Measurements from ENCODE around the gene COL6A1. TPM values are rescaled to one million over a fixed set of nuclear protein-coding genes. Genes with fewer than 3 reads are reported as not detected.
A peak's percentile ranks its signal among the peaks of the same experiment; 100 is the strongest.

The COL6A1 gene
- total RNA-seq, 3 donors from 2014 or later = 45.0 to 663 (median 114) TPM

DNA sequence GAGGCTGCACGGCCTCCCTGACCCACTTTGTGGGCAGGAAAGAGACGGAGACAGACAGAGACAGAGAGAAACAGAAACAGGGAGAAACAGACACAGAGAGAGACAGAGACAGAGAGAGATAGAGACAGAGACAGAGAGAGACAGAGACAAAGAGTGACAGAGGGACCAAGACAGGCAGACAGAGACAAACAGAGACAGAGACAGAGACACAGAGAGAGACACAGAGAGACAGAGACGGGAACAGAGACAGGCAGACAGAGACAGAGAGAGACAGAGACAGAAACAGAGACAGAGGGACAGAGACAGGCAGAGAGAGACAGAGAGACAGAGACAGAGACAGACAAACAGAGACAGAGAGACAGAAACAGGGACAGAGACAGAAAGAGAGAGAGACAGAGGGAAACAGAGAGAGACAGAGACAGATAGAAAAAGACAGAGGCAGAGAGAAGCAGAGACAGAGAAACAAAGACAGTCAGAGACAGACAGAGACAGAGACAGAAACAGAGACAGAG is 3.1 kb downstream of the COL6A1 start:
- intact Hi-C loops (cut with DNase I, micrococcal nuclease) = no loop called here
- H3K9me3 ChIP-seq = no peaks in the 10 kb centered on the region
- DNase-seq (no peak), ATAC-seq (no peak)
- H3K4me1 ChIP-seq (ENCODE audit: low read depth) = peaks cover 11% of the 10 kb centered on the region
- no peaks in the 10 kb centered on the region for H3K36me3 ChIP-seq (ENCODE audit: low read depth)
- TF ChIP-seq, protein P1, sequence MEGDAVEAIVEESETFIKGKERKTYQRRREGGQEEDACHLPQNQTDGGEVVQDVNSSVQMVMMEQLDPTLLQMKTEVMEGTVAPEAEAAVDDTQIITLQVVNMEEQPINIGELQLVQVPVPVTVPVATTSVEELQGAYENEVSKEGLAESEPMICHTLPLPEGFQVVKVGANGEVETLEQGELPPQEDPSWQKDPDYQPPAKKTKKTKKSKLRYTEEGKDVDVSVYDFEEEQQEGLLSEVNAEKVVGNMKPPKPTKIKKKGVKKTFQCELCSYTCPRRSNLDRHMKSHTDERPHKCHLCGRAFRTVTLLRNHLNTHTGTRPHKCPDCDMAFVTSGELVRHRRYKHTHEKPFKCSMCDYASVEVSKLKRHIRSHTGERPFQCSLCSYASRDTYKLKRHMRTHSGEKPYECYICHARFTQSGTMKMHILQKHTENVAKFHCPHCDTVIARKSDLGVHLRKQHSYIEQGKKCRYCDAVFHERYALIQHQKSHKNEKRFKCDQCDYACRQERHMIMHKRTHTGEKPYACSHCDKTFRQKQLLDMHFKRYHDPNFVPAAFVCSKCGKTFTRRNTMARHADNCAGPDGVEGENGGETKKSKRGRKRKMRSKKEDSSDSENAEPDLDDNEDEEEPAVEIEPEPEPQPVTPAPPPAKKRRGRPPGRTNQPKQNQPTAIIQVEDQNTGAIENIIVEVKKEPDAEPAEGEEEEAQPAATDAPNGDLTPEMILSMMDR (IDR thresholded peaks at IDR 0.05) = no peak
- H3K4me3 ChIP-seq = no peak overlapping the region

DNA sequence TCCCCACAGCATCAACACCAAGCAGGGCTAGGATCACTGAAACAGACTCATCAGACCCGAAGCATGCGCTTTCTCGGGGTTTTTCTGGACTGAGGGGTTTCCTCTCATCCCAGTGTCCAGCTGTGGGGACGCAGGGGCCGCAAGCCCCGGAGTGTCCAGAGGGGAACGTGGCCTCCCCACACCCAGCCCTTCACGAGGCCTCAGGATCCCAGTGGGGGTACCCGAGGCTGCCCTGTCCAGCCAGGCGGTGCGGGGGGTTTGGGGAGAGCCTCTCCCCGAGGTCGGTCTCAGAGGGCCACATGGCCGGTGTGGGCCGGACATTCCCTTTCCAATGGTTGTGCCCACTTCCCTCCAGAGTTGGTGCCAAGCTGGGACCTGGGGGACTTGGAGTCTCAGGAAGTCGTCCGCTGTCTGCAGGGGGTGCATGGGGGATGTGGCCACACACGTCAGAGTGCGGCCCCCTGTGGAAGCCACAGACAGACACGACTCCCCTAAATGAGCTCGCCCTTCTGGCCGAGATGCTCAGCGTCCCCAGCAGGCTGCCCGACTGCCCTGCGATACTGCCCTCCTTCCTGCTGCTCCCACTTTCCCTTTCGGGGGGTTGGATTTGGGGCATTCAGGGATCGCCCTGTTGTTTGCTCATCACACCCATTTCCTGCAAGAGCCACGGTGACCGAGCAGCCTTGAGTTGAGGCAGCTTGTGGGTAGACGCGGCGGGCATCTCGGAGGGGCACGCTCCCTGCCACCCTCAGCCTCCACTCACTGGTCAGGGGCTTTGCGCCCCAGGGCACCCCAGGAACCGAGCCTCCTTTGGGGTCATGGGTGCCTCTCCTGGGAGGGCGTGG is 4.1 kb downstream of the COL6A1 start:
- no peak overlapping the region for H3K4me3 ChIP-seq
- TF ChIP-seq, protein P1 (IDR thresholded peaks at IDR 0.05) = no peak
- H3K9me3 ChIP-seq = no peaks in the 10 kb centered on the region
- peaks cover 11% of the 10 kb centered on the region for H3K4me1 ChIP-seq (ENCODE audit: low read depth)
- no peaks in the 10 kb centered on the region for H3K36me3 ChIP-seq (ENCODE audit: low read depth)
- intact Hi-C loops (cut with DNase I, micrococcal nuclease) = no loop called here
- ATAC-seq (no peak), DNase-seq (peak in 2 of 3 donors; percentile 14 to 45)

DNA sequence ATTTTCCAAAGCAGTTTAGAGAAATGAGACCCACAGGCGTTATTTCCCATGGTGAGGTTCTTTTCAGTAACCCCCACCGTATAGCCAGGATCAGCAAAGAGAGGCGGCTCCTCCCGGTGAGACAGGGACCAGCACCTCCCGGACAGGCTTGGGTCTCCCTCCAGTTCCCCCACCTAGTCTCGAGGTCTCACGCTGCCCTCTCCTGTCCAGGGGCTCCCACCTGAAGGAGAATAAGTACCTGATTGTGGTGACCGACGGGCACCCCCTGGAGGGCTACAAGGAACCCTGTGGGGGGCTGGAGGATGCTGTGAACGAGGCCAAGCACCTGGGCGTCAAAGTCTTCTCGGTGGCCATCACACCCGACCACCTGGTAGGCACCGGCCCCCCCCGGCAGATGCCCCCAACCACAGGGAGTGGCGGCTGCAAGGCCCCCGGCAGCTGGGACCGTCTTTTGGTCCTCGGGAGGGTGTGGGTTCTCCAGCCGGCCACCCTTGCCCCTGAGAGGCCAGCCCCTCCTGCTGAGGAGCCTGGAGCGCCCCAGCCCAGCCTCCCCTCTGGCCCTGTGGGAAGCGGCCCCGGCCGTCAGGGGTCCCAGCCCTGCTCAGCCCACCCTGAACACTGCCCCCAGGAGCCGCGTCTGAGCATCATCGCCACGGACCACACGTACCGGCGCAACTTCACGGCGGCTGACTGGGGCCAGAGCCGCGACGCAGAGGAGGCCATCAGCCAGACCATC is 4.9 kb downstream of the COL6A1 start:
- no peak for ATAC-seq
- TF ChIP-seq, protein P1 (IDR thresholded peaks at IDR 0.05) = no peak
- Histone ChIP-seq H3K4me1 (ENCODE audit: low read depth) (peaks cover 11% of the 10 kb centered on the region), H3K9me3 (no peaks in the 10 kb centered on the region), H3K36me3 (ENCODE audit: low read depth) (no peaks in the 10 kb centered on the region), H3K4me3 (no peak overlapping the region)
- peak in 1 of 3 donors; percentile 23 for DNase-seq
- intact Hi-C loops (cut with DNase I, micrococcal nuclease) = no loop called here

DNA sequence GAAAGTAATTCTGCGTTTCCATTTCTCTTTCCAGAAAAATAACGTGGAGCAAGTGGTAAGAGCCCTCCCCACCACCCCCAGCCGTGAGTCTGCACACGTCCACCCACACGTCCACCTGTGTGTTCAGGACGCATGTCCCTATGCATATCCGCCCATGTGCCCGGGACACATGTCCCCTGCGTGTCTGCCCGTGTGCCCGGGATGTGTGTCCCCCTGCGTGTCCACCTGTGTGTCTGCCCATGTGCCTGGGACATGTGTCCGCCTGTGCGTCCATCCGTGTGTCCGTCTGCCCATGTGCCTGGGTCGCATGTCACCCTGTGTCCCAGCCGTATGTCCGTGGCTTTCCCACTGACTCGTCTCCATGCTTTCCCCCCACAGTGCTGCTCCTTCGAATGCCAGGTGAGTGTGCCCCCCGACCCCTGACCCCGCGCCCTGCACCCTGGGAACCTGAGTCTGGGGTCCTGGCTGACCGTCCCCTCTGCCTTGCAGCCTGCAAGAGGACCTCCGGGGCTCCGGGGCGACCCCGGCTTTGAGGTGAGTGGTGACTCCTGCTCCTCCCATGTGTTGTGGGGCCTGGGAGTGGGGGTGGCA is 5.6 kb downstream of the COL6A1 start:
- no peak for ATAC-seq
- TF ChIP-seq, protein P1 (IDR thresholded peaks at IDR 0.05) = no peak
- intact Hi-C loops (cut with DNase I, micrococcal nuclease) = no loop called here
- Histone ChIP-seq H3K9me3 (no peaks in the 10 kb centered on the region), H3K36me3 (ENCODE audit: low read depth) (no peaks in the 10 kb centered on the region), H3K4me3 (no peak overlapping the region), H3K4me1 (ENCODE audit: low read depth) (peaks cover 6% of the 10 kb centered on the region)
- DNase-seq = peak in 2 of 3 donors; percentile 12 to 48
